HG03045 (cell line): Measurements from ENCODE around the gene SUMF1.
A peak's percentile ranks its signal among the peaks of the same experiment; 100 is the strongest.

Experiments used
- ATAC-seq: cut with Tn5 transposase; IDR thresholded peaks from one replicate; pipeline ENCODE4 v1.9.1; 2021; ENCODE audit warnings: mild to moderate bottlenecking, moderate library complexity; ENCODE audit not compliant: unreplicated experiment

The SUMF1 gene

GRCh38 chr3:4394567-4394966 lies 72.5 kb downstream of the SUMF1 start:
- ATAC-seq = no peak

- no peak for ATAC-seq
Observed at GRCh38 chr3:4394048-4394447, 73.0 kb downstream of the SUMF1 start.

GRCh38 chr3:4392992-4393391 lies 74.1 kb downstream of the SUMF1 start:
- no peak for ATAC-seq

GRCh38 chr3:4387210-4388204 lies 79.6 kb downstream of the SUMF1 start:
- peak; percentile 66 for ATAC-seq

GRCh38 chr3:4385201-4385600 lies 81.9 kb downstream of the SUMF1 start:
- ATAC-seq = no peak

GRCh38 chr3:4380013-4380412 lies 87.1 kb downstream of the SUMF1 start:
- ATAC-seq = no peak

- ATAC-seq = no peak
Observed at GRCh38 chr3:4376499-4376898, 90.6 kb downstream of the SUMF1 start.

GRCh38 chr3:4375911-4376310 lies 91.2 kb downstream of the SUMF1 start:
- no peak for ATAC-seq

GRCh38 chr3:4373669-4374068 lies 93.4 kb downstream of the SUMF1 start:
- no peak for ATAC-seq

- no peak for ATAC-seq
Observed at GRCh38 chr3:4362523-4362922, 104.5 kb downstream of the SUMF1 start.

- no peak for ATAC-seq
Observed at GRCh38 chr3:4360817-4361216, 106.3 kb downstream of the SUMF1 start.

- ATAC-seq = no peak
Observed at GRCh38 chr3:4359805-4360502, 107.1 kb downstream of the SUMF1 start.

- ATAC-seq = no peak
Observed at GRCh38 chr3:4358273-4358672, 108.8 kb downstream of the SUMF1 start.

GRCh38 chr3:4356546-4357410 lies 110.3 kb downstream of the SUMF1 start:
- ATAC-seq = no peak

- ATAC-seq = no peak
Observed at GRCh38 chr3:4356220-4356540, 110.9 kb downstream of the SUMF1 start.

GRCh38 chr3:4355401-4356219 lies 111.5 kb downstream of the SUMF1 start:
- no peak for ATAC-seq

GRCh38 chr3:4351872-4352271 lies 115.2 kb downstream of the SUMF1 start:
- no peak for ATAC-seq

- ATAC-seq = no peak
Observed at GRCh38 chr3:4351164-4351855, 115.8 kb downstream of the SUMF1 start.

GRCh38 chr3:4350789-4351163 lies 116.3 kb downstream of the SUMF1 start:
- ATAC-seq = peak; percentile 66

GRCh38 chr3:4343258-4343657 lies 123.8 kb downstream of the SUMF1 start:
- no peak for ATAC-seq
